ENCODE data around the gene NLRP3.

GRCh38 chr1:247431643-247432042 is 15.7 kb downstream of the NLRP3 start:
- no peak for TF ChIP-seq CTCF (IDR thresholded peaks at IDR 0.05 in 4 of 5, conservative IDR thresholded peaks at IDR 0.05 in 1 of 5)
- no peak for TF ChIP-seq POLR2A (IDR thresholded peaks at IDR 0.05)
